ENCODE results near the gene SSRP1.
A peak's percentile ranks its signal among the peaks of the same experiment; 100 is the strongest.

SSRP1 gene

DNA sequence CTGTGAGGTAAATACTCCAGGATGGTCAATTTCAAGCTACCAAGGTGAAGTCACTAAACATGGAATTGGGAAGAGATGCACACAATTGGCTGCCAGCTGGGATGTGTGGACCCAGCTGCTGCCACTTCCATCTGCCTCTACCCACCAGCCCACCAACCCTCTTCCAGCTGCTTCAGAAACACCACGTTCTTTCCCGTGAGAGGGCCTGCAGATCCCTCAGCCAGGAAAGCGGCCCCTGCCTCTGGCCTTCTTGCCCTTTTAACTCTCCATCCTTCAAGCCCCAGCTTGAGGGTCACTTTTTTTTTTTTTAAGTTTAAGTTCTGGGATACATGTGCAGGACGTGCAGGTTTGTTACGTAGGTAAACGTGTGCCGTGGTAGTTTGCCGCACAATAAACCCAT, 25.3 kb upstream of the SSRP1 start:
- TF ChIP-seq TAF1 (IDR thresholded peaks at IDR 0.05; ENCODE audit: low read depth, low read length), result no peak
- TF ChIP-seq PAX5 (IDR thresholded peaks at IDR 0.05; ENCODE audit: insufficient read depth, low read length, severe bottlenecking), result no peak
- TF ChIP-seq POLR2A (IDR thresholded peaks at IDR 0.05; ENCODE audit: low read depth, low read length), result no peak
- no peak for TF ChIP-seq SPI1 (IDR thresholded peaks at IDR 0.05; ENCODE audit: low read depth, low read length)
- TF ChIP-seq POLR2AphosphoS5 (IDR thresholded peaks at IDR 0.05; ENCODE audit: low read depth, low read length), result no peak
- FAIRE-seq (no peak), DNase-seq (ENCODE audit: insufficient read length, low spot score) (no peak)

DNA sequence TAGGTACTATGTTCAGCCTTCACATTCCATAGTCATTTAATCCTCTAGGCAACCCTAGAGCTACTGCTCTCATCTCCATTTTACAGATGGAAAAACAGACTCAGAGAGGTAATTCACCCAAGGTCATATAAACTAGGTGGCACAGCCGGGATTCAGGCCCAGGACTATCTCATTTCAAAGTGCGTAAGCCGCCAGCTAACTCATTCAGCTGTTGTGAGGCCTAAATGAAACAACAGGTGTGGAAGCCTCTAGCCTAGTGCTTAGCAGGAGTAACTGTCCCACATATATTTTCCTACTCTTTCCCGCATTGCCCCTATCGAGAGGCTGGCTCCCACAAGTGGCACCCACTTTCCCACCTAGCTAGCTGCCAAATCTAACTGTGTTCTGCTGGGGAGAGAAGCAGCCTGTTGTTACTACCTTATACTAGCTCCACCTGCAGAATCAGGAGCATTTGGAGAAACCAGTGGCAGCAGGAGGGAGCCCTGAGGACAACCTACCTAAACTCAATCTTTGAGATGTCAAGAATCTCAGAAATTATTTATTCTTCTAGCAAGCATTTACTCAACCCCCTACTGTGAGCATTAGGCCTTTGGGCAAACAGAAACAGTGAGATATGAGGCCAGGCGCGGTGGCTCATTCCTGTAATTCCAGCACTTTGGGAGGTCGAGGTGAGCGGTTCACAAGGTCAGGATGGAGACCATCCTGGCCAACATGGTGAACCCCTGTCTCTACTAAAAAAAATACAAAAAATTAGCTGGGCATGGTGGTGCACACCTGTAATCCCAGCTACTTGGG, 24.4 kb upstream of the SSRP1 start:
- no peak for TF ChIP-seq PAX5 (IDR thresholded peaks at IDR 0.05; ENCODE audit: insufficient read depth, low read length, severe bottlenecking)
- no peak for TF ChIP-seq TAF1 (IDR thresholded peaks at IDR 0.05; ENCODE audit: low read depth, low read length)
- TF ChIP-seq POLR2A (IDR thresholded peaks at IDR 0.05; ENCODE audit: low read depth, low read length), result no peak
- TF ChIP-seq SPI1 (IDR thresholded peaks at IDR 0.05; ENCODE audit: low read depth, low read length), result no peak
- TF ChIP-seq POU2F2 (IDR thresholded peaks at IDR 0.05; ENCODE audit: low read depth, low read length), result no peak
- FAIRE-seq (no peak), DNase-seq (ENCODE audit: insufficient read length, low spot score) (no peak)

DNA sequence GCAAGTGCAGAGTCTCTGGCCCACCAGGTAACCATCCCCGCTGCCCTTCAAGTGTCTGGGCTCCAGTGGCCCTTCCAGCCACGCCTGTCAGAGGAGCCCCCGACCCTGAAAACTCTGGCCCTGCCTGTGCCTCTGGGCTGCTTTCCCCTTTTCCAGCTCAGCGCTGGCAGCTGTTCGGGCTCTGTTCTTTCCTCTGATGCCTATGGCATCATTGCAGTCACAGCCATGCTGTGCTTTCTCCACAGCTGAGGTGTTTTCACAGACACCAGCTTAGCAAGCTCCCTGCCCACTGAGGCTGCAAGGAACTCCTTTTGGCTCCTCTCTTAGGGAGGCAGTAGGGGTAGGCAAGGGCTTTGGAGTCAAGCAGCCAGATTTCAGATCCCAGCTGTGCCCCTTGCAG, 23.7 kb upstream of the SSRP1 start:
- TF ChIP-seq POLR2AphosphoS5 (IDR thresholded peaks at IDR 0.05; ENCODE audit: low read depth, low read length) (no peak), SPI1 (IDR thresholded peaks at IDR 0.05; ENCODE audit: low read depth, low read length) (no peak), TAF1 (IDR thresholded peaks at IDR 0.05; ENCODE audit: low read depth, low read length) (no peak), POU2F2 (IDR thresholded peaks at IDR 0.05; ENCODE audit: low read depth, low read length) (no peak), PAX5 (IDR thresholded peaks at IDR 0.05; ENCODE audit: insufficient read depth, low read length, severe bottlenecking) (no peak)
- FAIRE-seq (no peak), DNase-seq (ENCODE audit: insufficient read length, low spot score) (no peak)

DNA sequence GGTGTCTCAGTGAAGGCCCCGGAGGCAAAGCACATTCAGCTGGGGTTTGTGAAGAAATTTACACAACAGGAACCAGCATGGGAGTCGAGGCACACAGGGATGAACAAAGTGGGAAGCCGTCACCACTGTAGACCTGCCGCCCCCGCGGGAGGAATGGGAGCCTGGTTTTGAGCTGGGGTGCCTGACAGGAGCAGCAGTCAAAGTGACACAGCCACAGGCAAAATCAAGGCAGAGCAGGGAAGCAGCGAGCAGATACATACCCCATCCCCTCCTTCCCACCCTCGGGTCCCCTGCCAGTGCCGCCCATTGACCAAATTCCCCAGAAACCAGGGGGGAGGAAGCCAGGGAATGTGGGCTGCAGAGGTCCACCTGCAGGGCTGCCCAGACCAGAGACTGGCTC, 23.3 kb upstream of the SSRP1 start:
- TF ChIP-seq POU2F2 (IDR thresholded peaks at IDR 0.05; ENCODE audit: low read depth, low read length), result no peak
- TF ChIP-seq PAX5 (IDR thresholded peaks at IDR 0.05; ENCODE audit: insufficient read depth, low read length, severe bottlenecking), result no peak
- no peak for TF ChIP-seq POLR2AphosphoS5 (IDR thresholded peaks at IDR 0.05; ENCODE audit: low read depth, low read length)
- no peak for TF ChIP-seq TAF1 (IDR thresholded peaks at IDR 0.05; ENCODE audit: low read depth, low read length)
- no peak for TF ChIP-seq POLR2A (IDR thresholded peaks at IDR 0.05; ENCODE audit: low read depth, low read length)
- no peak for TF ChIP-seq SPI1 (IDR thresholded peaks at IDR 0.05; ENCODE audit: low read depth, low read length)
- DNase-seq (ENCODE audit: insufficient read length, low spot score) (no peak), FAIRE-seq (no peak)

DNA sequence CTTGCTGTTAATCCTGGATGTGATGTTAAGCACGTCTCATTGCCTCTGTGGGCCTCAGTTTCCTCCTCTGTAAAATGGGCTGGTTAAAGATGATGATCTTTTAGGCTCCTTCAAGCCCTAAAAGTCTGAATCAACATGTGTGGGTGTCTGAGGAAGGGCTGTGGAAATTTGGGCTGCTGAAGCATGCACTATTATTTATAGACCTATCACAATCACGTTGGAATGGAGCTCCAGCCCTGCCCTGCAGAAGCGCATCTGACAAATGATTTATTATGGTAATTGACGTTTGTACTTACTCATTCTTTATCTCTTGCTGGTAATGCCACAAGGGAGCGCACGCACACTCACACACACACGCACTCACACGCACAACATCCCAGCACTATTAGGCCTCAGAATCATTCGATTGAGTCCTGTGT, 22.9 kb upstream of the SSRP1 start:
- no peak for TF ChIP-seq POU2F2 (IDR thresholded peaks at IDR 0.05; ENCODE audit: low read depth, low read length)
- TF ChIP-seq SPI1 (IDR thresholded peaks at IDR 0.05; ENCODE audit: low read depth, low read length), result no peak
- no peak for TF ChIP-seq PAX5 (IDR thresholded peaks at IDR 0.05; ENCODE audit: insufficient read depth, low read length, severe bottlenecking)
- TF ChIP-seq POLR2A (IDR thresholded peaks at IDR 0.05; ENCODE audit: low read depth, low read length), result no peak
- no peak for TF ChIP-seq TAF1 (IDR thresholded peaks at IDR 0.05; ENCODE audit: low read depth, low read length)
- TF ChIP-seq POLR2AphosphoS5 (IDR thresholded peaks at IDR 0.05; ENCODE audit: low read depth, low read length), result no peak
- DNase-seq (ENCODE audit: insufficient read length, low spot score), result no peak
- no peak for FAIRE-seq

DNA sequence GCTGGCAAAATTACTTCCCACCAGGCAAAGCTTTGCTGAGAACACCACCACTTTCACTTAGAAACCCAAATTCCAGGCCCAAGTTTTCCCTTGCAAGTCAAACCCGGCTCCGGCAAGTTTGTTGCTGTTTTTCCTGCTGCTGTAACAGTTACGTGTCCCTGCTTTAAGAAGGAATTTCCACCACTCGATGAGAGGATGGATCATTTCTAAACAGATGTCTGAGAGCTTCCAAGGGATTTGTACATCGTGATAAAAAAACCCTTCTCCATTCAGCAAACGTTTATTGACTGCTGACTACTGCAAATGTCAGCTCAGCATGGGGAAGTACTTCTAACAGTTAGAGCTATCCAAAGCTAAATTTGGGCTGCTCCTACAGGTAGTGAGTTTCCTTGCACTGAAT, 22.2 kb upstream of the SSRP1 start:
- FAIRE-seq, result no peak
- DNase-seq (ENCODE audit: insufficient read length, low spot score), result no peak
- no peak for TF ChIP-seq POU2F2 (IDR thresholded peaks at IDR 0.05; ENCODE audit: low read depth, low read length)
- TF ChIP-seq PAX5 (IDR thresholded peaks at IDR 0.05; ENCODE audit: insufficient read depth, low read length, severe bottlenecking), result no peak
- no peak for TF ChIP-seq SPI1 (IDR thresholded peaks at IDR 0.05; ENCODE audit: low read depth, low read length)
- no peak for TF ChIP-seq TAF1 (IDR thresholded peaks at IDR 0.05; ENCODE audit: low read depth, low read length)
- no peak for TF ChIP-seq POLR2A (IDR thresholded peaks at IDR 0.05; ENCODE audit: low read depth, low read length)
- TF ChIP-seq POLR2AphosphoS5 (IDR thresholded peaks at IDR 0.05; ENCODE audit: low read depth, low read length), result no peak

DNA sequence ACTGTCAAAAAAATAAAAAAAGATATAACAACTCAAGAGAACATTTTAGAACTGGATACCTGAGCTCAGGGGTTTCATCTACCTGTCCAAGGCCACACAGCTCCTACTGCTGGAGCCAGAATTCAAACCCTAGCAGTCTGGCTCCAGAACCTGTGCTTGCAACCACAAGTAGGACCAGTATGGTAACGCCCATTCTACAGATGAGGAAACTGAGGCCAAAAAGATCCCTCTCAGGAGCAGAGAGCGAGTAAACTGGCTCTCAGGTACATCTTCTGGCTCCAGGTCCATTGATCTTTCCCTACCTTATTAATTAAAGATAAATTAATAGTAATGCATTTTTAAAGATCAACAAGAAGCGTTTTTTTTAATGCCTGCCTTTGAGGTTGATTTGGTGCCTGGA, 21.6 kb upstream of the SSRP1 start:
- no peak for DNase-seq (ENCODE audit: insufficient read length, low spot score)
- TF ChIP-seq PAX5 (IDR thresholded peaks at IDR 0.05; ENCODE audit: insufficient read depth, low read length, severe bottlenecking) (no peak), POU2F2 (IDR thresholded peaks at IDR 0.05; ENCODE audit: low read depth, low read length) (no peak), SPI1 (IDR thresholded peaks at IDR 0.05; ENCODE audit: low read depth, low read length) (no peak), TAF1 (IDR thresholded peaks at IDR 0.05; ENCODE audit: low read depth, low read length) (no peak), POLR2AphosphoS5 (IDR thresholded peaks at IDR 0.05; ENCODE audit: low read depth, low read length) (no peak), POLR2A (IDR thresholded peaks at IDR 0.05; ENCODE audit: low read depth, low read length) (no peak)
- no peak for FAIRE-seq

DNA sequence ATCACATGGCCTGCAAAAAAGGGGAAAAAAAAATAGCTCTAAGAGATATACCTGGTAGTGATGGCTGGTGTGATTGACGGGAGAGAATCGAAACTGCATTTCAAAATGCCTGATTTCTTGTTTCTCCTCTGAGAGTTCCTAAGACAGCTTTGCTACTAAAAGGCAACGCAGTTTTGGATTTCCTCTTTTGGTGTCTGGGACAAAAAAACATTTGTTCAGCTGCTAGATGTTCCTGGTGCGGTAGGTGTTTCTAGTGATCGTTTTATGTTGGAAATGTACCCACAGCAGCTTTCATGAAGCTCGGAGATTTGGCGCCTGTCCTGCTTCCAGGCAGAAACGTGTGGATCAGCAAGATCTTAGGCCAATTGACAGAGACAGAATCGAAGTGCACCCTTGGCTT, 20.6 kb upstream of the SSRP1 start:
- FAIRE-seq (no peak), DNase-seq (ENCODE audit: insufficient read length, low spot score) (no peak)
- no peak for TF ChIP-seq POLR2AphosphoS5 (IDR thresholded peaks at IDR 0.05; ENCODE audit: low read depth, low read length)
- TF ChIP-seq TAF1 (IDR thresholded peaks at IDR 0.05; ENCODE audit: low read depth, low read length), result no peak
- TF ChIP-seq PAX5 (IDR thresholded peaks at IDR 0.05; ENCODE audit: insufficient read depth, low read length, severe bottlenecking), result no peak
- no peak for TF ChIP-seq SPI1 (IDR thresholded peaks at IDR 0.05; ENCODE audit: low read depth, low read length)
- no peak for TF ChIP-seq POLR2A (IDR thresholded peaks at IDR 0.05; ENCODE audit: low read depth, low read length)
- TF ChIP-seq POU2F2 (IDR thresholded peaks at IDR 0.05; ENCODE audit: low read depth, low read length), result no peak

DNA sequence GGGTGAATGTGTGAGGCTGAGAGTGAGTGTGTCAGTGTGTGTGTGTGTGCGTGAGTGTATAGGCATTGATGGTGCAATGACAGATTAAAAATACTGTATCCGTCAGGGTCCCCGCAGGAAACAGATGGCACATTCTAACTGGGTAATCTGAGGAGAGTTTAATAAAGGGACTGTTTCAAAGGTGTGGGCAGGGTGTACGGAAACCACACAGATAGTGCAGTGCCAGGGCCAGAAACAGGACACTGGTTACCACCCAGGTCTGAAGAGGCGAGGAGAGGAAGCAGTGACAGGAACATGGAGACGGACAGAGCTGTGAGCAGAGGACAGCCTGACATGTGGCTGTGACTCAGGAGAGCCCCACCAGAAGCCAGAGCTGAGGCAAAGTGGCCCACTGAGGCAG, 19.0 kb upstream of the SSRP1 start:
- DNase-seq (ENCODE audit: insufficient read length, low spot score), result no peak
- TF ChIP-seq POLR2AphosphoS5 (IDR thresholded peaks at IDR 0.05; ENCODE audit: low read depth, low read length) (no peak), SPI1 (IDR thresholded peaks at IDR 0.05; ENCODE audit: low read depth, low read length) (no peak), POU2F2 (IDR thresholded peaks at IDR 0.05; ENCODE audit: low read depth, low read length) (no peak), POLR2A (IDR thresholded peaks at IDR 0.05; ENCODE audit: low read depth, low read length) (no peak), TAF1 (IDR thresholded peaks at IDR 0.05; ENCODE audit: low read depth, low read length) (no peak), PAX5 (IDR thresholded peaks at IDR 0.05; ENCODE audit: insufficient read depth, low read length, severe bottlenecking) (no peak)
- peak; percentile 85 for FAIRE-seq

All from GM12891 (cell line).